Jurkat, Clone E6-1 (cell line): ENCODE results near the gene SCYGR2.
A peak's percentile ranks its signal among the peaks of the same experiment; 100 is the strongest.

Experiments used
- DNase-seq: peaks from one replicate; pipeline ENCODE4 v3.0.0-alpha.2; 2011; ENCODE audit warnings: low read depth, low spot score
- H3K4me3 ChIP-seq: 2 replicates; pipeline ENCODE4 v1.5.1; 2011; ENCODE audit warnings: mild to moderate bottlenecking, low read length, control low read depth, moderate library complexity

SCYGR2 gene

GRCh38 chr2:227608561-227609338 lies 10.1 kb downstream of the SCYGR2 start:
- no peak overlapping the region for H3K4me3 ChIP-seq
- peak; percentile 5 for DNase-seq

- no peak overlapping the region for H3K4me3 ChIP-seq
- DNase-seq = no peak
Observed at GRCh38 chr2:227610123-227610522, 11.4 kb downstream of the SCYGR2 start.

- DNase-seq = no peak
Observed at GRCh38 chr2:227612546-227613271, 14.0 kb downstream of the SCYGR2 start.

GRCh38 chr2:227613272-227613660 lies 14.6 kb downstream of the SCYGR2 start:
- no peak overlapping the region for H3K4me3 ChIP-seq
- no peak for DNase-seq

More at GRCh38 chr2:227612546-227613271, 14.0 kb downstream of the SCYGR2 start:
- no peak overlapping the region for H3K4me3 ChIP-seq

- no peak overlapping the region for H3K4me3 ChIP-seq
- DNase-seq = no peak
Observed at GRCh38 chr2:227614246-227614645, 15.6 kb downstream of the SCYGR2 start.

- no peak for DNase-seq
- H3K4me3 ChIP-seq = no peak within 1 kb of the TSS
Observed at GRCh38 chr2:227614740-227615139, 16.0 kb downstream of the SCYGR2 start, which contains the start of gene SCYGR3. TSS of gene SCYGR3 (minus strand) at chr2:227614840. CDS start at chr2:227614840, 0 bp downstream.

GRCh38 chr2:227615181-227615580 lies 16.5 kb downstream of the SCYGR2 start:
- no peak for DNase-seq
- no peak overlapping the region for H3K4me3 ChIP-seq

- no peak overlapping the region for H3K4me3 ChIP-seq
- no peak for DNase-seq
Observed at GRCh38 chr2:227615906-227616305, 17.2 kb downstream of the SCYGR2 start.

- no peak for DNase-seq
- H3K4me3 ChIP-seq = no peak overlapping the region
Observed at GRCh38 chr2:227616631-227617030, 17.9 kb downstream of the SCYGR2 start.

GRCh38 chr2:227617316-227618230 lies 18.9 kb downstream of the SCYGR2 start, which contains the start of gene SCYGR4:
TSS of gene SCYGR4 (plus strand) at chr2:227617498. CDS start at chr2:227617498, 0 bp downstream.
- no peak within 1 kb of the TSS for H3K4me3 ChIP-seq
- no peak for DNase-seq

- H3K4me3 ChIP-seq = no peak overlapping the region
- no peak for DNase-seq
Observed at GRCh38 chr2:227623226-227623625, 24.5 kb downstream of the SCYGR2 start.

GRCh38 chr2:227625420-227625819 lies 26.7 kb downstream of the SCYGR2 start:
- DNase-seq = no peak
- no peak overlapping the region for H3K4me3 ChIP-seq

- no peak for DNase-seq
- no peak overlapping the region for H3K4me3 ChIP-seq
Observed at GRCh38 chr2:227626580-227627151, 28.0 kb downstream of the SCYGR2 start.

GRCh38 chr2:227627769-227628168 lies 29.1 kb downstream of the SCYGR2 start:
- no peak overlapping the region for H3K4me3 ChIP-seq
- DNase-seq = no peak

- DNase-seq = no peak
- no peak overlapping the region for H3K4me3 ChIP-seq
Observed at GRCh38 chr2:227629435-227629834, 30.7 kb downstream of the SCYGR2 start.

- no peak for DNase-seq
- no peak overlapping the region for H3K4me3 ChIP-seq
Observed at GRCh38 chr2:227630322-227630721, 31.6 kb downstream of the SCYGR2 start.

GRCh38 chr2:227632827-227633226 lies 34.1 kb downstream of the SCYGR2 start:
- DNase-seq = no peak
- H3K4me3 ChIP-seq = no peak overlapping the region

- DNase-seq = no peak
- no peak overlapping the region for H3K4me3 ChIP-seq
Observed at GRCh38 chr2:227634201-227634600, 35.5 kb downstream of the SCYGR2 start.

- DNase-seq = no peak
- H3K4me3 ChIP-seq = no peak overlapping the region
Observed at GRCh38 chr2:227642656-227643055, 44.0 kb downstream of the SCYGR2 start.
